GM12801 (cell line): Measurements from ENCODE around the gene COL6A6.

Experiments used
- CTCF ChIP-seq: IDR thresholded peaks from one replicate; pipeline ENCODE4 v1.5.1; 2011; ENCODE audit warnings: control low read depth; ENCODE audit not compliant: insufficient read length; ENCODE audit errors: extremely low read depth

COL6A6 gene

GRCh38 chr3:130488769-130489450, 28.1 kb upstream of the COL6A6 start:
- TF ChIP-seq CTCF, result no peak

GRCh38 chr3:130490241-130490640, 26.7 kb upstream of the COL6A6 start:
- TF ChIP-seq CTCF, result no peak

- no peak for TF ChIP-seq CTCF
Observed at GRCh38 chr3:130491431-130491830, 25.5 kb upstream of the COL6A6 start.

GRCh38 chr3:130504701-130505100, 12.3 kb upstream of the COL6A6 start:
- no peak for TF ChIP-seq CTCF

- TF ChIP-seq CTCF, result no peak
Observed at GRCh38 chr3:130506031-130506430, 10.9 kb upstream of the COL6A6 start.

- no peak for TF ChIP-seq CTCF
Observed at GRCh38 chr3:130507746-130508145, 9.2 kb upstream of the COL6A6 start.

- TF ChIP-seq CTCF, result no peak
Observed at GRCh38 chr3:130509008-130509407, 8.0 kb upstream of the COL6A6 start.
